CD4-positive, alpha-beta T cell (primary cell): ENCODE results near the gene SUGP1. TPM values are rescaled to one million over a fixed set of nuclear protein-coding genes. Genes with fewer than 3 reads are reported as not detected.

Experiments
- ATAC-seq: fragments of 200-7000 bp; cut with Tn5 transposase; one replicate; pipeline ENCODE4 v1.10.0; 2022; ENCODE audit warnings: mild to moderate bottlenecking; ENCODE audit not compliant: poor library complexity
- CTCF ChIA-PET: fragments of 350-600 bp; sonication (Branson Sonifier 250); formaldehyde crosslinking; loops from one replicate; lab custom pipeline; 2021; ENCODE audit warnings: antibody characterized with exemption, inconsistent platforms; lab: Charles Lee
- POLR2A ChIA-PET: fragments of 350-600 bp; sonication (Branson Sonifier 250); formaldehyde crosslinking; loops from one replicate; lab custom pipeline; 2021; ENCODE audit warnings: antibody characterized with exemption, inconsistent platforms; lab: Charles Lee
- DNase-seq, 14 experiments: peaks; one replicate each; pipeline ENCODE4 v3.0.0-alpha.2; 2013 to 2020; ENCODE audit warnings: mixed read lengths in 2 of 14
- H3K27ac ChIP-seq, 2 donors: one replicate each; pipeline versions ENCODE4 v1.5.1 to v1.7.0; 2013; ENCODE audit warnings: low read length in 2 of 2, low read depth in 1 of 2, mild to moderate bottlenecking in 1 of 2
- H3K27me3 ChIP-seq, 2 experiments: 1 replicate in 1 of 2; 2 replicates in 1 of 2; pipeline versions ENCODE4 v1.6.1 to v1.7.0; 2013; ENCODE audit warnings: low read length in 2 of 2, control low read depth in 1 of 2, mild to moderate bottlenecking in 1 of 2, moderate library complexity in 1 of 2; ENCODE audit not compliant: insufficient read depth in 2 of 2, control insufficient read depth in 1 of 2
- H3K36me3 ChIP-seq: one replicate; pipeline ENCODE4 v1.6.1; 2013; ENCODE audit warnings: low read length, control low read depth; ENCODE audit not compliant: insufficient read depth
- H3K4me1 ChIP-seq: one replicate; pipeline ENCODE4 v1.6.1; 2013; ENCODE audit warnings: low read length, control low read depth; ENCODE audit not compliant: insufficient read depth
- H3K4me3 ChIP-seq: one replicate; pipeline ENCODE4 v1.5.1; 2013; ENCODE audit warnings: mild to moderate bottlenecking, low read length, moderate library complexity
- H3K9me3 ChIP-seq, 2 experiments: 1 replicate in 1 of 2; 2 replicates in 1 of 2; pipeline versions ENCODE4 v1.6.1 to v1.7.0; 2013; ENCODE audit warnings: low read length in 2 of 2, mild to moderate bottlenecking in 2 of 2, control low read depth in 1 of 2, moderate library complexity in 1 of 2; ENCODE audit not compliant: control insufficient read depth in 1 of 2, insufficient read depth in 1 of 2
- H3K27ac Mint-ChIP-seq: one replicate; pipeline ENCODE4 v1.8.0; 2020; ENCODE audit warnings: mixed read lengths
- H3K27me3 Mint-ChIP-seq: one replicate; pipeline ENCODE4 v1.8.0; 2021; ENCODE audit warnings: mixed read lengths
- H3K36me3 Mint-ChIP-seq: one replicate; pipeline ENCODE4 v1.8.0; 2021; ENCODE audit warnings: low read depth, mixed read lengths
- H3K4me1 Mint-ChIP-seq: one replicate; pipeline ENCODE4 v1.8.0; 2021; ENCODE audit warnings: low read depth, mixed read lengths
- H3K4me3 Mint-ChIP-seq: one replicate; pipeline ENCODE4 v1.8.0; 2020; ENCODE audit warnings: mild to moderate bottlenecking, mixed read lengths
- H3K9me3 Mint-ChIP-seq: one replicate; pipeline ENCODE4 v1.8.0; 2020; ENCODE audit warnings: mixed read lengths
- CTCF ChIP-seq: fragments of 200-600 bp; IDR thresholded peaks from one replicate; pipeline ENCODE4 v1.8.0; 2022; ENCODE audit warnings: antibody characterized with exemption, mild to moderate bottlenecking
- intact Hi-C, 2 experiments: fragments of 100-400 bp; cut with DNase I in 1 of 2; cut with micrococcal nuclease in 1 of 2; formaldehyde crosslinking; loops; one replicate each; pipeline versions ENCODE4 v1.15.1 to v1.9.0; 2023 to 2025; cut with DNase I, micrococcal nuclease
- total RNA-seq, 174 experiments: library from RNA in 2 of 174; stranded (reverse) in 2 of 174; gene quantifications; one replicate each; pipeline ENCODE4 v1.2.3 and lab custom pipeline; 2021 to 2026

Gene SUGP1
- total RNA-seq, 2 experiments from 2014 or later, result 49.7 to 56.0 TPM

GRCh38 chr19:19259741-19260140 is 60.6 kb downstream of the SUGP1 start:
- CTCF ChIA-PET, result no interaction called here
- no peaks in the 10 kb centered on the region for H3K9me3 Mint-ChIP-seq
- peaks cover 15% of the 10 kb centered on the region for H3K4me1 ChIP-seq
- peaks cover 73% of the 10 kb centered on the region for H3K27me3 Mint-ChIP-seq
- H3K27ac ChIP-seq, result no peak overlapping the region
- H3K27me3 ChIP-seq, result peaks cover 27 to 61% of the 10 kb centered on the region in 2 experiments
- H3K36me3 Mint-ChIP-seq, result no peaks in the 10 kb centered on the region
- DNase-seq, result no peak
- H3K36me3 ChIP-seq, result no peaks in the 10 kb centered on the region
- ATAC-seq, result no peak
- H3K4me3 Mint-ChIP-seq, result no peak overlapping the region
- no peak for TF ChIP-seq CTCF
- intact Hi-C loops, result no loop called here
- peaks cover 0 to 16% of the 10 kb centered on the region in 2 experiments for H3K9me3 ChIP-seq
- no peak overlapping the region for H3K4me3 ChIP-seq
- H3K4me1 Mint-ChIP-seq, result no peaks in the 10 kb centered on the region
- H3K27ac Mint-ChIP-seq, result no peak overlapping the region
- POLR2A ChIA-PET, result no interaction called here

DNA sequence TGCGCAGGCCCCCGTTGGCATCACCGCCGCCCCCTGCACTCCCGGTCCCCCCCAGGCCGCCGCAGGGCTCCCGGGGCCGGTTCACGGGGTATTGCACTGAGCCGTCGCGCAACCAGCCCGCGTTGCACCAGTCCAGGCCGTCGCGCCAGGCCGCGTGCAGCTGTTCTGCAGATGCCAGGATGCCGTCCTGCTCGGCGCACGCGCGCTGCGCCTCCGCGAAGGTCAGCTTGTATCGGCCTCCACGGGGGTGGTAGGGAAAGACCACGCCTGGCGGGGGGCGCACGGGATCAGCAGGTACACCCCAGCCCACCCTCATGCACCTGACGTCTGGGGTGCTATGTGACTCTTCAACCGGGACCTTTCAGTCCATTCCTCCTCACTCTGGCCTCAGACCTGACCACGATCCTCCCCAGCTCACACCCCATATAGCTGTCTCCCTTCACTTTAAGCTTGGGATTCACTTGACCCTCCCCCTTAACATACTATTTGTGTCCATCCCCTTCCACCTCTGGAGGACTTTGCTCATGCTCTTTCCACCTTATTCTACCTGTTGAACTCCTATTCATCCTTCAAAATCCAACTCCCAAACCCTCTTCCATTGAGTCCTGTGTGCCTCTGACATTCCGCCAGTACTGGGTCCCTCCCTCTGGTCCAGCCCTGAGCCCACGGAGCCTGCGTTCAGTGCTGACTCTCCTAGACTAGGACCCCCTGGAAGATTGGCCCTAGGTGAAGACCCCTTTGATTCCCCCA is 61.5 kb downstream of the SUGP1 start:
- POLR2A ChIA-PET, result no interaction called here
- Histone ChIP-seq H3K27me3 (peaks cover 27 to 53% of the 10 kb centered on the region in 2 experiments), H3K27ac (no peak overlapping the region), H3K4me1 (peaks cover 15% of the 10 kb centered on the region), H3K4me3 (no peak overlapping the region), H3K9me3 (peaks cover 0 to 16% of the 10 kb centered on the region in 2 experiments), H3K36me3 (no peaks in the 10 kb centered on the region)
- Mint-ChIP-seq H3K4me1 (no peaks in the 10 kb centered on the region), H3K4me3 (no peak overlapping the region), H3K9me3 (no peaks in the 10 kb centered on the region), H3K27ac (no peak overlapping the region), H3K27me3 (peaks cover 68% of the 10 kb centered on the region), H3K36me3 (no peaks in the 10 kb centered on the region)
- ATAC-seq, result no peak
- no peak for DNase-seq
- CTCF ChIA-PET, result no interaction called here
- intact Hi-C loops, result no loop called here
- no peak for TF ChIP-seq CTCF

DNA sequence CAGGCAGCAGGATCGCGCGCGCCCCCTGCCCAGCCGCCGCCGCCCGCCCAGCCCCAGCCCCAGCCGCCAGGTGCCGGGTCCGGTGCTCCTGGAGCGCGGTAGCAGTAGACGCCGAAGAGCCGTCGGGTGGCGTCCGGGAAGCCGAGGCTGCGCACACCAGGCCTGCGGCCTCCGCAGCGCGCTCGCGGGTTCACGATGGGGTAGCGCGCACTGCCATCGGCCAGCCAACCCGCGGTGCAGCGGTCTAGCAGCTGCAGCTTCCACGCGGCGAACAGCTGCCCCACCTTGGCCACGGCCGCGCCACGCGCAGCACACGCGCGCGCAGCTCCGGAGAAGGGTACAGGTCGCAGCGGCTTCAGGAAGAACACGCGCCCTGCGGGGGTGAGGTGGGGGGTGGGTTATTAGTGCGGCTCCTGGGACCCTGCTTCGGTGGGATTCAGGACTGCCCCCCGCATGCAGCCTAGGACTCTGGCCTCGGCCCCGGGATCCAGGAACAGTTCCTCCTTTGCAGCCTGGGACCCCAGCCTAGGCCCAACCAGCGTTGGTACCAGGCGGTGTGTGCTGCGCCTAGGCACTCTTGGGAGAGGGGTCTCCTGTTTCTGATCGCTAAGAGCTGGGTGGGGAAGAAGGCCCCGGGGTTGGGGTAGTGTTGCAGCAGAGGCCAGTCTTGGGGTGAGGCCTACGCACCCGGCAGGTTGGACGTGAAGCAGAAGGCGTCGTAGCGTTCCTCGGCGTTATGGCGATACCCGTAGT is 62.3 kb downstream of the SUGP1 start:
- intact Hi-C loops, result no loop called here
- no peak for ATAC-seq
- no peak overlapping the region for H3K27ac ChIP-seq
- no peaks in the 10 kb centered on the region for H3K36me3 ChIP-seq
- no peak overlapping the region for H3K4me3 ChIP-seq
- CTCF ChIA-PET, result no interaction called here
- H3K4me1 Mint-ChIP-seq, result no peaks in the 10 kb centered on the region
- peaks cover 0 to 16% of the 10 kb centered on the region in 2 experiments for H3K9me3 ChIP-seq
- peaks cover 15% of the 10 kb centered on the region for H3K4me1 ChIP-seq
- no peak overlapping the region for H3K4me3 Mint-ChIP-seq
- no peak for TF ChIP-seq CTCF
- no peak for DNase-seq
- H3K27me3 ChIP-seq, result peaks cover 25 to 49% of the 10 kb centered on the region in 2 experiments
- POLR2A ChIA-PET, result no interaction called here
- H3K36me3 Mint-ChIP-seq, result no peaks in the 10 kb centered on the region
- H3K27me3 Mint-ChIP-seq, result peaks cover 67% of the 10 kb centered on the region
- H3K9me3 Mint-ChIP-seq, result no peaks in the 10 kb centered on the region
- H3K27ac Mint-ChIP-seq, result no peak overlapping the region
